GM18909 (cell line): ENCODE results near the gene DNAH8.

Experiments used
- ATAC-seq: cut with Tn5 transposase; IDR thresholded peaks from one replicate; pipeline ENCODE4 v1.9.1; 2021; ENCODE audit warnings: mild to moderate bottlenecking; ENCODE audit not compliant: unreplicated experiment, poor library complexity

DNAH8 gene

DNA sequence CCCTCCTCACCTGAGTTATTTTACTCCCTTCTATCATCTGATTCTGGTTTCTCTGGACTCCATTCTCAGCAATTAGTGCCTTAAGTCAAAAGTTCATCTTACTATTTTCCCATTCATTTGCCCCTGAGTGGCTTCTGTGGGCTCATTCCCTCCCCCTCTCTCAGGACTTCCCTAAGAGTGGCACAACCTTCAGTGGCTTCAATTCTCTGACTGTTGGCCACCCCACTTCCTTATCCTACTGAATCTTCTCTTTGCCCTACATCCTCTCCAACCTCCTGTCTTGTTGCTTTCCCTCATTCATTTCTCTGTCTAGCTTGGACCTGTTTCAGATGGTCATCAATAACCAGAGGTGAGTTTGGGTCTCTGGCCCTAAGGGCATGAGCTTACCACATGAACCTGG lies 272.4 kb downstream of the DNAH8 start:
- no peak for ATAC-seq

DNA sequence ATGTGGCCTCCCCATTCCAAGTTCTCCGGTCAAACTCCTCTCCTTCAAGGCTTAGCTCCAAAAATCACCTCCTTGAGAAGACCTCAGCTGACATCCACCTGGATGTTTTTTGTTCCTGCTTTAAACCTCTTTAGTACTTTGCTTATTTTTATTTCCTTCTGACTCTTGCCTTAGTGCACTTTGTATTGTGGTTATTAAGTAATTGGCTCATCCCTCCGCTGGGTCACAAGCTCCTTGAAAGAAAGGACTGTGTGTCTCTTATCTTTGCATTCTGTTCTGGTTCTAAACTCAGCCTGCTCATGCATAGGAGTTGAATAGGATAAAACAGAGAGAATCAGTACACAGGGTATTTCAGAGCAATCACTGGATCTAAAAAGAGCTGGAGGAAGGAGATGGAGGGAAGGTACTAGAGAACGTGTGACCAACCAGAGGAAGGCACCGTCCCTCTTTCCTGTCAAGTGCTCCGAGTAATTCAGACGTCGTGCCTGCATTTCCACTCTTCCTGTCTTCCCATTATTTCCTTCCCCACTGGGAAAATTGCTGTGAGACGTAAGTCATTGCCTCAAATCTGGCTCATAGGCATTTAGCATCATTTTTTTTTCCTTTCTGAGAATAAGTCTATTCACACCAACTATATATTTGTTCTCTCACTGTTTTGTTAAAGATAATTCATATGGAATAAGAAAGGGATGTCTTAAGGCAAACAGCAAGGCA lies 273.8 kb downstream of the DNAH8 start:
- no peak for ATAC-seq

DNA sequence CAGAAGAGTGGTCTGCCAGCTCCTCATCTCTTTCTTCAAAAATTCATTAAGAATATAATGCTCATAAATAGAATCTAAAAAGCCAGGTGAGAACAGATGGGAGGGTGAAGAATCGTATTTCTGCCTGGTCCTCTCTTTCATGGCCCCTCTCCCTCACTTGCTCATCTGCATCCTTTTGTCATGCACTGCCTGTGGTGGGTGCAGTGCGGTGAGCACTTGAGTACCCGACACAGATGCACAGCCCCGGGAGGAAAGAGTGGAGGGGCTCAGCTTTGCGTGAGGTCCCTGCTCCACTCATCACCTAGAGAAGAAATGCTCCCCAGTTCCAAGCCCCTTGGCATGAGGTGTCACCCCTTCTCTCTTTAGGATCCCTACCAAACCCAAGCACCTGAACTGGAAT lies 275.4 kb downstream of the DNAH8 start:
- no peak for ATAC-seq

- ATAC-seq: no peak
Measured at GRCh38 chr6:38996676-38997075, 281.6 kb downstream of the DNAH8 start.

- no peak for ATAC-seq
Measured at GRCh38 chr6:38997128-38997761, 282.1 kb downstream of the DNAH8 start.

GRCh38 chr6:39003072-39003471 lies 288.0 kb downstream of the DNAH8 start:
- ATAC-seq: no peak

DNA sequence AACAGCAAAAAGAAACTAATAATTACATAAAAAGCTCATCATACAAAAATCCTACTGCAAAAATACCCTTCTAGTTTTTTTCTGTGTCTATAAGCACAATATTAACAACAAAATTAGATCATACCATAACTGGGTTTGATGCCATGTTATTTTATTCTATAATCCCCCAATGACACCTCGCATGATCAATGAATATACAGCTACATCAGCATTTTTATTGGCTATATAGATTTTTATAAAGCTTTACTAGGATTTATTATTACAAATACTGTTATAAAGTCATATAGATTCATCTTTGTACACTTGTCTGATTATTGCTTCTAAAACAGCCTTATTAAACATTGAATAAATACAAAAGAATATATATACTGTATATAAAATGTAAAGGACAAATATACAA lies 288.4 kb downstream of the DNAH8 start:
- no peak for ATAC-seq

DNA sequence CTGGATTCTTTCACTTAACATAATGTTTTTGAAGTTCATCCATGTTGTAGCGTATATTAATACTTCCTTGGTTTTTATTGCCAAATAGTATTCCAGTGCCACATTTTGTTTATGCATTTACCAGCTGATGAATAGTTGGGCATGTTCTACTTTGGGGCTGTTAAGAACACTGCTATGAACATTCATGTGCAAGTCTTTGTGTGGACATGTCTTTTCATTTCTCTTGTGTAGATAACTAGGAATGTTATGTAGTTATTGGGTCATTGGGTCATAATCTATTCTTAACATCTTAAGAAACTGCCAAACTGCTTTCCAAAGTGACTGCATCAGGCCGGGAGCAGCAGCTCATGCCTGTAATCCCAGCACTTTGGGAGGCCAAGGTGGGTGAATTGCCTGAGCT lies 289.7 kb downstream of the DNAH8 start:
- no peak for ATAC-seq

DNA sequence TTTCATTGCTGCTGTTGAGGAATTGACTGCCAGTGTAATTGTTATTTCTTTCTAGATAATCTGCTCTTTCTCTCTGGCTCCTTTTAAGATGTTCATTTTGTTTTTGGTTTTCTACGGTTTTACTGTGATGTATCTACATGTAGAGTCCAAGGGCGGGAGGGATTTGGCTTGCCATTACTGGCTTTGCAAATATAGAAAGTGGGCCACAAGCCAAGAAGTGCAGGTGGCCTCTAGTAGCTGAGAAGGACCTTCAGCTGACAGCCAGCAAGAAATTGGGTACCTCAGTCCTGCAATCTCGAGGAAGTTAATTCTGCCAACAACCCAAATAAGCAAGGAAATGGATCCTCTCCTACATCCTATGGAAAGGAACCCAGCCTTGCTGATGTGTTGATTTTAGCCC lies 290.7 kb downstream of the DNAH8 start:
- no peak for ATAC-seq

GRCh38 chr6:39007575-39007974 lies 292.5 kb downstream of the DNAH8 start:
- no peak for ATAC-seq

DNA sequence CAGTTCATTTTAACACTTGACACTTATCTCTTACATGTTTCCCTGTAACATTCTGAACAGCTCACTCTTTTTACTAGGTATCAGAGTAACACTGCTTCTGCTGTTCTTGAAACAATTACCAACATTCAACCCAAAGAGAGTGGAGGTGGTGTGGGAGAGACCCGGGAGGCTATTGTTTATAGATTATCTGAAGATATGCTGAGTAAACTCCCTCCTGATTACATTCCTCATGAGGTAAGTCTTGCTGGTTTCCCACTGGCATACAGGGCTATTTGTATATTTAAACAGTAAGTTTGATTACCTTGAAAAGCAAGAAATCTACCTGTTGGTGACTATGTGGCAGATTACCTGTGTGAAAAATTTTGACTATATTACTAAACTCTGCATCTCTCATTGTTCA lies 293.6 kb downstream of the DNAH8 start:
- no peak for ATAC-seq

- no peak for ATAC-seq
Measured at GRCh38 chr6:39009476-39009875, 294.4 kb downstream of the DNAH8 start.

DNA sequence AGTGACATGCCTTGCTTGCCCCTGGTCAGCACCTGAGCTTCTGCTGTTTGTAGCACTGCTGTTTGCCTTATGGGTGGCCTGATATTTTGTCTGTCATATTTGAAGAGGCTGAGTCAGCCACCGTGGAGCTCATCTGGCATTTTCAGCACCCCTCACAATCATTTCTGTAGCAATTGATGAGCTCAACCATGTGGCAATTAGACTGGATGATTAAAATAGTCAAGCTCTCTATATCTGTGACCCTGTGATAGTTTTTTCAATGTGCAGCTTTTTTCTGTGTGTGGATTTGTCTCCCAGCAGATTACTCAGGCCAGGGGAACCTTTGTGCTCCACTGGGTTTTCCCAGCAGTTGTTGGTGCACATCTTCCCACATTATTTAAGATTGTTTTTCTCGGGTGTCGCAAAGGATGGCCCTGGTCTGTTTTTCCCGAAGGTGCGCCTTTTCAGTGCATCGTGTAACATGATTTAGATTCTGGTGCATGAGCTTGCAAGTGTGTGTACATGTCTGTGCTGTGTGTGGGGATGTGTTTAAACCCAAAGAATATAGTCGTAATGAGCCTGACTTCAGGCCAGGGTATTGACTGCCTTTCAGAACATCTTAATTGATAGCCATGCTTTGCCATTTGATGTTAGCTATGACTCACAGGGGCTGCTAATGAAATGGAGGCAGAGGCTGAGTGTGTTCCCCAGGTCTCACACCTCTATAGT lies 301.9 kb downstream of the DNAH8 start:
- no peak for ATAC-seq

- no peak for ATAC-seq
Measured at GRCh38 chr6:39017547-39017880, 302.4 kb downstream of the DNAH8 start.

DNA sequence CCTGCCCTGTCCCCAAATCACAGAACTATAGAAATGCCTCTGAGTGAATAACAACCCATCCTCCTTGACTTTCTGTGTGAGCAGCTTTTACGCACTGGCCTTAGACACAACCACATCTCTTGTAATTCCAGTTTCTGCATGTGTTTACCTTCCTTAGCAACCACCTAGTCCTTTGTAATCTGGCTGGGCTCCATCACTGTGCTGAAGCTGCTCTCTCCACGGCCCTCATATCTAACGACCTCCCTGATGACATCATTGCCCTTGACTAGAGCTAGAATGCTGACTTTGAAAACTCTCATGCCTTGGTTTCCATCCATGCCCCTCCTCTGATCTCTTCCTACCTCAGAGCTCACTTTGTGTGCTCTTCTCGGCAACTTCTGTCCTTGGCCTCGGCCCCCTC lies 303.0 kb downstream of the DNAH8 start:
- no peak for ATAC-seq

- no peak for ATAC-seq
Measured at GRCh38 chr6:39020136-39020535, 305.0 kb downstream of the DNAH8 start.

DNA sequence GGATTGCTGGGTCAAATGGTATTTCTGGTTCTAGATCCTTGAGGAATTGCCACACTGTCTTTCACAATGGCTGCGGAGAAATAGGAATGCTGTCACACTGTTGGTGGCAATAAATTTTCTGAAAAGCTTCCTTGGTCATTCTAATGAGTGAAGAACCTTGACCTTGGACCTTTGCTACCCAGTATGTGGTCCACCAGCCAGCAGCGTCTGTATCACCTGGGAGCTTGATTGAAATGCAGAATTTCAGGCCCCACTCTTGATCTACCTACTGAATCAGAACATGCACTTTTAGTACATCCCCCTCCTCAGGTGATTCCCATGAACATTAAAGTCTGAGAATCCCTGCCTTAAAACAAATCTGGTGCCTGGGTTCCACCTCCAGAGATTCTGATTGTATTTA lies 305.9 kb downstream of the DNAH8 start:
- no peak for ATAC-seq

DNA sequence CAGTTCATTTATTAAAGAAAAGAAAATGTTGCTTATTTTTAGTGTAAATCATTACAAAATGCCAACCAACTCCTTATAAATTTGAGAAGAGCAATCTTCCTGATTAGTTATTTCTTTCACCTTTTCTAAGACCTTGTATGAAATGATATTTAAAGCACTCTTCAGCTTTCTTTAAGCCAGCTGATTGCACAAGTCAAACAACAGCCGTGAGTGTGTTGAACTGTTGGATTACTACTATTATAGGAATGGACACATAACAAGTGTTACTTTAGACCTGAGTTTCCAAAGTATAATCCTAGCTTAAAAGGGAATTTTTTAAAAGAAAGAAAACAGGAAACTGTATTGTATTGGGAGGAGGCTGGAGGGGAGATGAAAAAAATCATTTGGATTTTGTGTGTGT lies 306.7 kb downstream of the DNAH8 start:
- ATAC-seq: no peak

GRCh38 chr6:39026175-39026574 lies 311.1 kb downstream of the DNAH8 start:
- no peak for ATAC-seq

GRCh38 chr6:39029156-39030011 lies 314.3 kb downstream of the DNAH8 start:
- ATAC-seq: no peak

DNA sequence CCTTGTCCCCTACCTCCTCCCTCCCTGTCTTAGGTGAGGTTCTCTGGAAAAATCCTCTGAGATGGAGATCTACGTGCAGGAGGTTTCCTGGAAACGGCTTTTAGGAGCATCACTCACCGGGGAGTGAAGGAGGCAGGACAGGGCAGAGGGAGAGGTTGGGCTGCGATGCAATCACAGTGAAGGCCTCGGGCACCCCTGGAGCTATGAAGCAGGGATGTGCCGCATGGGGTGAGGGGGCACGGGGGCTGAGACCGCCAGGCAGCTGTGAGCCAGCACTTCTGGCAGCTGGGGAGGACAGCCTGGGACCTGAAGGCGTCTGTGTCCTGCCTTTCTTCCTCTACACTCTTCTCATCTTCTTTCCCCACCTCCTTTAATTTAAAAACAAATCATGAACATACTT lies 320.6 kb downstream of the DNAH8 start:
- no peak for ATAC-seq
